A549 (cell line): ENCODE data around the gene TRPV4.

Experiments used
- CEBPB ChIP-seq, 2 experiments: fragments of >200 bp in 1 of 2; sonication (Bioruptor Twin) in 1 of 2; formaldehyde crosslinking in 1 of 2; IDR thresholded peaks; 2 replicates each; pipeline ENCODE4 v1.6.1; 2012 to 2016
- HDAC2 ChIP-seq: fragments of 200-600 bp; sonication (generic); IDR thresholded peaks from 2 replicates; pipeline ENCODE4 v1.6.1; 2016
- MAFK ChIP-seq: fragments of 450-650 bp; IDR thresholded peaks from 2 replicates; pipeline ENCODE4 v1.6.1; 2014; ENCODE audit not compliant: partially characterized antibody
- MYC ChIP-seq: IDR thresholded peaks from 2 replicates; pipeline ENCODE4 v1.6.1; 2012; ENCODE audit warnings: mild to moderate bottlenecking, inconsistent platforms, low read length, improper control_type of control experiment, borderline replicate concordance
- RCOR1 ChIP-seq: fragments of 150-350 bp; IDR thresholded peaks from 2 replicates; pipeline ENCODE4 v1.6.1; 2014; ENCODE audit warnings: antibody characterized with exemption, low read length, low read depth
- TP53 ChIP-seq: fragments of 250-450 bp; sonication (Bioruptor Pico); IDR thresholded peaks from 2 replicates; pipeline ENCODE4 v1.5.0; 2021; ENCODE audit warnings: mild to moderate bottlenecking, moderate library complexity
- TF ChIP-seq, protein P1 (sequence below): IDR thresholded peaks from 2 replicates; pipeline ENCODE4 v1.6.1; 2012; ENCODE audit warnings: low read depth, borderline replicate concordance
- TF ChIP-seq, protein P2 (sequence below): fragments of >200 bp; sonication (Bioruptor Twin); formaldehyde crosslinking; IDR thresholded peaks from 3 replicates; pipeline ENCODE4 v1.5.1; 2016
- TF ChIP-seq, protein P3 (sequence below): IDR thresholded peaks from 2 replicates; pipeline ENCODE4 v1.6.1; 2012

DNA sequence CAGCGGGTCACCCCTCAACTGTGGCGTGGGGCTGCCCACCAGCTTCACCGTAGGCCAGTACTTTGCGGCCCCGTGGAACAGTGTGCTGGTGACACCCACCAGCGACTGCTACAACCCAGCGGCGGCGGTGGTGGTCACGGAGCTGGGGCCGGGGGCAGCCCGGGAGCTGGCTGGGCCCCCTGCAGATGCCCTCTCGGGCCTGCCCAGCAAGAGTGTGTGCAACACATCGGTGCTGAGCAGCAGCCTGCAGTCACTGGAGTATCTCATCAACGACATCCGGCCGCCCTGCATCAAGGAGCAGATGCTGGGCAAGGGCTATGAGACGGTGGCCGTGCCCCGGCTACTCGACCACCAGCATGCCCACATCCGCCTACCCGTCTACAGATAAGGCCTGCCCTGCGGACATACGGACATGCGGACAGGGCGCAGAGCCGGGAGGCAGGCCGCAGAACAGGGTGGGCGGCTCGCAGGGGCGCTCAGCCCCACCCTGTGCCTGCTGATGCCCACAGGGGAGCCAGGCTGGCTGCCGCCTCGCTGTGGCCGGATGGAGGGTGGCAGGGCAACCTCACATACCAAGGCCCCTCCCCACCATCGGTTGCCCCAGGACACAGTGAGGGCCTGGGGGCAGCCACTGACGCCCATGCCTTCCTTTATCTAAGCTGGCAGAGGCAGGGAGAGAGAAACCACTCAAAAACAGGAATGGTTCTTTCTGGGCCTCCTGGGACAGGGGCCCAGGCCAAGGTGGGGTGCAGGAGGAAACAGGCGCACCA is 64.1 kb downstream of the TRPV4 start:
- no peak for TF ChIP-seq RCOR1
- no peak for TF ChIP-seq CEBPB (IDR thresholded peaks at IDR 0.05)
- TF ChIP-seq, protein P1, sequence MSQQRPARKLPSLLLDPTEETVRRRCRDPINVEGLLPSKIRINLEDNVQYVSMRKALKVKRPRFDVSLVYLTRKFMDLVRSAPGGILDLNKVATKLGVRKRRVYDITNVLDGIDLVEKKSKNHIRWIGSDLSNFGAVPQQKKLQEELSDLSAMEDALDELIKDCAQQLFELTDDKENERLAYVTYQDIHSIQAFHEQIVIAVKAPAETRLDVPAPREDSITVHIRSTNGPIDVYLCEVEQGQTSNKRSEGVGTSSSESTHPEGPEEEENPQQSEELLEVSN, result no peak
- TF ChIP-seq, protein P2, sequence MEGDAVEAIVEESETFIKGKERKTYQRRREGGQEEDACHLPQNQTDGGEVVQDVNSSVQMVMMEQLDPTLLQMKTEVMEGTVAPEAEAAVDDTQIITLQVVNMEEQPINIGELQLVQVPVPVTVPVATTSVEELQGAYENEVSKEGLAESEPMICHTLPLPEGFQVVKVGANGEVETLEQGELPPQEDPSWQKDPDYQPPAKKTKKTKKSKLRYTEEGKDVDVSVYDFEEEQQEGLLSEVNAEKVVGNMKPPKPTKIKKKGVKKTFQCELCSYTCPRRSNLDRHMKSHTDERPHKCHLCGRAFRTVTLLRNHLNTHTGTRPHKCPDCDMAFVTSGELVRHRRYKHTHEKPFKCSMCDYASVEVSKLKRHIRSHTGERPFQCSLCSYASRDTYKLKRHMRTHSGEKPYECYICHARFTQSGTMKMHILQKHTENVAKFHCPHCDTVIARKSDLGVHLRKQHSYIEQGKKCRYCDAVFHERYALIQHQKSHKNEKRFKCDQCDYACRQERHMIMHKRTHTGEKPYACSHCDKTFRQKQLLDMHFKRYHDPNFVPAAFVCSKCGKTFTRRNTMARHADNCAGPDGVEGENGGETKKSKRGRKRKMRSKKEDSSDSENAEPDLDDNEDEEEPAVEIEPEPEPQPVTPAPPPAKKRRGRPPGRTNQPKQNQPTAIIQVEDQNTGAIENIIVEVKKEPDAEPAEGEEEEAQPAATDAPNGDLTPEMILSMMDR, result no peak
- TF ChIP-seq HDAC2, result no peak
- no peak for TF ChIP-seq MYC
- no peak for TF ChIP-seq MAFK
- TF ChIP-seq, protein P3, sequence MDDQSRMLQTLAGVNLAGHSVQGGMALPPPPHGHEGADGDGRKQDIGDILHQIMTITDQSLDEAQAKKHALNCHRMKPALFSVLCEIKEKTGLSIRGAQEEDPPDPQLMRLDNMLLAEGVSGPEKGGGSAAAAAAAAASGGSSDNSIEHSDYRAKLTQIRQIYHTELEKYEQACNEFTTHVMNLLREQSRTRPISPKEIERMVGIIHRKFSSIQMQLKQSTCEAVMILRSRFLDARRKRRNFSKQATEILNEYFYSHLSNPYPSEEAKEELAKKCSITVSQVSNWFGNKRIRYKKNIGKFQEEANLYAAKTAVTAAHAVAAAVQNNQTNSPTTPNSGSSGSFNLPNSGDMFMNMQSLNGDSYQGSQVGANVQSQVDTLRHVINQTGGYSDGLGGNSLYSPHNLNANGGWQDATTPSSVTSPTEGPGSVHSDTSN, result no peak
- no peak for TF ChIP-seq TP53 (CRISPR knock-in tag)
